Measurements from ENCODE around the gene CNOT11.

DNA sequence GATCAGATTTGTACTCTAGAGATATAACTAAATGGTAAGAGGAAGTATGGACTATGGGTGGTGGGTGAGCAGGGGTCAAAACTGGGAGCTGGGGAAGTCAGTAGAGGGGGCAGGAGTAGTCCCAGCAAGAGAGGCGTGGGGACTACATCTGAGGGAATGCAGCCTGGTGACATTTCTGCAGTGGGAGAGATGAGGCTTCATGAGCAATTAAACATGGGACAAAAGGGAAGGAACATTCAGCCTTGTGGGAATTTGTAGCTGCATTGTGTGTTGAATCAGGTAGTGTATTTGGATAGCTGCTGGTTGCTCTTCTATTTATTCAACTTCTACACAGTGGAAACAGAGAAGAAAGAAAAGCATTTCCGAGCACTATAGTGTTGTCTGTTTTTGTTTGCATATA lies 3.6 kb downstream of the CNOT11 start:
- TF ChIP-seq, protein P1, sequence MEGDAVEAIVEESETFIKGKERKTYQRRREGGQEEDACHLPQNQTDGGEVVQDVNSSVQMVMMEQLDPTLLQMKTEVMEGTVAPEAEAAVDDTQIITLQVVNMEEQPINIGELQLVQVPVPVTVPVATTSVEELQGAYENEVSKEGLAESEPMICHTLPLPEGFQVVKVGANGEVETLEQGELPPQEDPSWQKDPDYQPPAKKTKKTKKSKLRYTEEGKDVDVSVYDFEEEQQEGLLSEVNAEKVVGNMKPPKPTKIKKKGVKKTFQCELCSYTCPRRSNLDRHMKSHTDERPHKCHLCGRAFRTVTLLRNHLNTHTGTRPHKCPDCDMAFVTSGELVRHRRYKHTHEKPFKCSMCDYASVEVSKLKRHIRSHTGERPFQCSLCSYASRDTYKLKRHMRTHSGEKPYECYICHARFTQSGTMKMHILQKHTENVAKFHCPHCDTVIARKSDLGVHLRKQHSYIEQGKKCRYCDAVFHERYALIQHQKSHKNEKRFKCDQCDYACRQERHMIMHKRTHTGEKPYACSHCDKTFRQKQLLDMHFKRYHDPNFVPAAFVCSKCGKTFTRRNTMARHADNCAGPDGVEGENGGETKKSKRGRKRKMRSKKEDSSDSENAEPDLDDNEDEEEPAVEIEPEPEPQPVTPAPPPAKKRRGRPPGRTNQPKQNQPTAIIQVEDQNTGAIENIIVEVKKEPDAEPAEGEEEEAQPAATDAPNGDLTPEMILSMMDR (IDR thresholded peaks at IDR 0.05): no peak
- TF ChIP-seq POLR2A (IDR thresholded peaks at IDR 0.05): no peak
